DND-41 (cell line): ENCODE measurements around the gene TTC33.

Experiments used
- CTCF ChIP-seq: IDR thresholded peaks from 2 replicates; pipeline ENCODE4 v1.5.1; 2012; ENCODE audit warnings: borderline replicate concordance, low read length, moderate library complexity, mild to moderate bottlenecking; ENCODE audit not compliant: poor library complexity, severe bottlenecking; ENCODE audit errors: extremely low read depth
- EZH2 ChIP-seq: IDR thresholded peaks from 3 replicates; pipeline ENCODE4 v1.6.1; 2012; ENCODE audit warnings: borderline replicate concordance, low read depth, mild to moderate bottlenecking, moderate library complexity, low read length, inconsistent platforms; ENCODE audit not compliant: severe bottlenecking

GRCh38 chr5:40780199-40780598 is 24.4 kb upstream of the TTC33 start:
- TF ChIP-seq CTCF: no peak
- no peak for TF ChIP-seq EZH2
